ENCODE measurements around the gene TOX3. TPM values are rescaled to one million over a fixed set of nuclear protein-coding genes. Genes with fewer than 3 reads are reported as not detected.

The TOX3 gene
- total and polyA plus RNA-seq, 4 donors = 1.3 to 3.5 (median 2.4) TPM

DNA sequence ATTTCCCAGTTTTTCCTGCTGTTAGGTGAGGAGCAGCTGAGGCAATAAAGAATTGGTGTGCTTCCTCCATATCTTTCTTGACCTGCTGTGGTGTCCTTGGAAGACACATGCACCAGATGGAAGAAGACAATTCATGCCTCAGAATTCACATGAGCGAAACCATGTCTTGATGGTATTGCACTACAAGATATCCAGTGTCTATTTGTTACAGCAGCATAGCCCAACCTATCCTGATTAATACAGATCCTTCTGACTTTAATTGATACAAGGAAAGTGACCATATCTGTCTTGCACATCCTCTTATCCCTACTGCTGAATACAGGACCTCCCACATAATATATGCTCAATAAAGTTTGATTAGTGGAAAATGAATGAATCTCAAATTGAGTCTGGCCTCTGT is 9.1 kb upstream of the TOX3 start:
- Histone ChIP-seq H3K9ac (ENCODE audit: low read depth in 1 of 2, low read length in 2 of 2) (no peak overlapping the region), H3K4me3 (ENCODE audit: low read depth in 1 of 3, low read length in 3 of 3) (no peak overlapping the region), H3K4me1 (ENCODE audit: control insufficient read depth in 4 of 4, insufficient read depth in 4 of 4, low read length in 3 of 4) (no peaks in the 10 kb centered on the region)

DNA sequence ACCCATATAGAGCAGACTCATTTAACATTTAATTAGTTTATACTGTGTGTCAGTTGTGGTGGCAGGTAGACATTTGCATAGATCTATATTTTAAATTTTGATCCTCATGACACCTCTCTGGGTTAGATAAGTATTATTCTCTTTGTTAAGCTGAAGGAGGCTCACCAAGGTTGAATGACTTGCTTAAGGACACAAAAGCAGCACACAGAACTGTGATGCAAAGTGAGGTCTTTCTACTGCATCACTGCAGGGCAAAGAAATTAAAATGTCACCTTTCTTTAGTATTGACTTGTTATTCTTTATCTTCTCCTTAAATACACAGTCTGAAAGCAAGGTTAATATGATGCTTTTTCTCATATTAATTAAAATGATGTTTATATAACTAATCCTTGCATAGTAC is 8.6 kb upstream of the TOX3 start:
- H3K4me3 ChIP-seq (ENCODE audit: low read depth in 1 of 3, low read length in 3 of 3) = no peak overlapping the region
- no peaks in the 10 kb centered on the region for H3K27me3 ChIP-seq (ENCODE audit: control insufficient read depth in 4 of 4, insufficient read depth in 4 of 4, low read length in 3 of 4)
- TF ChIP-seq, protein P1, sequence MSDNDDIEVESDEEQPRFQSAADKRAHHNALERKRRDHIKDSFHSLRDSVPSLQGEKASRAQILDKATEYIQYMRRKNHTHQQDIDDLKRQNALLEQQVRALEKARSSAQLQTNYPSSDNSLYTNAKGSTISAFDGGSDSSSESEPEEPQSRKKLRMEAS (IDR thresholded peaks at IDR 0.05) = no peak
- TF ChIP-seq RXRA (IDR thresholded peaks at IDR 0.05) (no peak), YY1 (IDR thresholded peaks at IDR 0.05) (no peak), SP1 (IDR thresholded peaks at IDR 0.05) (no peak), TAF1 (conservative IDR thresholded peaks at IDR 0.05) (no peak), RAD21 (IDR thresholded peaks at IDR 0.05) (no peak), NR2F2 (IDR thresholded peaks at IDR 0.05) (no peak), EGR1 (IDR thresholded peaks at IDR 0.05; ENCODE audit: low read depth in 2 of 2) (no peak), FOXA2 (IDR thresholded peaks at IDR 0.05) (no peak), HNF4G (IDR thresholded peaks at IDR 0.05) (no peak)
- TF ChIP-seq, protein P2, sequence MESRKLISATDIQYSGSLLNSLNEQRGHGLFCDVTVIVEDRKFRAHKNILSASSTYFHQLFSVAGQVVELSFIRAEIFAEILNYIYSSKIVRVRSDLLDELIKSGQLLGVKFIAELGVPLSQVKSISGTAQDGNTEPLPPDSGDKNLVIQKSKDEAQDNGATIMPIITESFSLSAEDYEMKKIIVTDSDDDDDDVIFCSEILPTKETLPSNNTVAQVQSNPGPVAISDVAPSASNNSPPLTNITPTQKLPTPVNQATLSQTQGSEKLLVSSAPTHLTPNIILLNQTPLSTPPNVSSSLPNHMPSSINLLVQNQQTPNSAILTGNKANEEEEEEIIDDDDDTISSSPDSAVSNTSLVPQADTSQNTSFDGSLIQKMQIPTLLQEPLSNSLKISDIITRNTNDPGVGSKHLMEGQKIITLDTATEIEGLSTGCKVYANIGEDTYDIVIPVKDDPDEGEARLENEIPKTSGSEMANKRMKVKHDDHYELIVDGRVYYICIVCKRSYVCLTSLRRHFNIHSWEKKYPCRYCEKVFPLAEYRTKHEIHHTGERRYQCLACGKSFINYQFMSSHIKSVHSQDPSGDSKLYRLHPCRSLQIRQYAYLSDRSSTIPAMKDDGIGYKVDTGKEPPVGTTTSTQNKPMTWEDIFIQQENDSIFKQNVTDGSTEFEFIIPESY (IDR thresholded peaks at IDR 0.05) = no peak
- TF ChIP-seq, protein P3, sequence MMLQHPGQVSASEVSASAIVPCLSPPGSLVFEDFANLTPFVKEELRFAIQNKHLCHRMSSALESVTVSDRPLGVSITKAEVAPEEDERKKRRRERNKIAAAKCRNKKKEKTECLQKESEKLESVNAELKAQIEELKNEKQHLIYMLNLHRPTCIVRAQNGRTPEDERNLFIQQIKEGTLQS (IDR thresholded peaks at IDR 0.05) = no peak
- TF ChIP-seq, protein P4, sequence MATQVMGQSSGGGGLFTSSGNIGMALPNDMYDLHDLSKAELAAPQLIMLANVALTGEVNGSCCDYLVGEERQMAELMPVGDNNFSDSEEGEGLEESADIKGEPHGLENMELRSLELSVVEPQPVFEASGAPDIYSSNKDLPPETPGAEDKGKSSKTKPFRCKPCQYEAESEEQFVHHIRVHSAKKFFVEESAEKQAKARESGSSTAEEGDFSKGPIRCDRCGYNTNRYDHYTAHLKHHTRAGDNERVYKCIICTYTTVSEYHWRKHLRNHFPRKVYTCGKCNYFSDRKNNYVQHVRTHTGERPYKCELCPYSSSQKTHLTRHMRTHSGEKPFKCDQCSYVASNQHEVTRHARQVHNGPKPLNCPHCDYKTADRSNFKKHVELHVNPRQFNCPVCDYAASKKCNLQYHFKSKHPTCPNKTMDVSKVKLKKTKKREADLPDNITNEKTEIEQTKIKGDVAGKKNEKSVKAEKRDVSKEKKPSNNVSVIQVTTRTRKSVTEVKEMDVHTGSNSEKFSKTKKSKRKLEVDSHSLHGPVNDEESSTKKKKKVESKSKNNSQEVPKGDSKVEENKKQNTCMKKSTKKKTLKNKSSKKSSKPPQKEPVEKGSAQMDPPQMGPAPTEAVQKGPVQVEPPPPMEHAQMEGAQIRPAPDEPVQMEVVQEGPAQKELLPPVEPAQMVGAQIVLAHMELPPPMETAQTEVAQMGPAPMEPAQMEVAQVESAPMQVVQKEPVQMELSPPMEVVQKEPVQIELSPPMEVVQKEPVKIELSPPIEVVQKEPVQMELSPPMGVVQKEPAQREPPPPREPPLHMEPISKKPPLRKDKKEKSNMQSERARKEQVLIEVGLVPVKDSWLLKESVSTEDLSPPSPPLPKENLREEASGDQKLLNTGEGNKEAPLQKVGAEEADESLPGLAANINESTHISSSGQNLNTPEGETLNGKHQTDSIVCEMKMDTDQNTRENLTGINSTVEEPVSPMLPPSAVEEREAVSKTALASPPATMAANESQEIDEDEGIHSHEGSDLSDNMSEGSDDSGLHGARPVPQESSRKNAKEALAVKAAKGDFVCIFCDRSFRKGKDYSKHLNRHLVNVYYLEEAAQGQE (IDR thresholded peaks at IDR 0.05) = no peak
- H3K36me3 ChIP-seq (ENCODE audit: control insufficient read depth in 4 of 4, insufficient read depth in 3 of 4, low read depth in 1 of 4, low read length in 3 of 4) = no peaks in the 10 kb centered on the region
- no peak for DNase-seq (ENCODE audit: low spot score)
- H3K9ac ChIP-seq (ENCODE audit: low read depth in 1 of 2, low read length in 2 of 2) = no peak overlapping the region
- no peaks in the 10 kb centered on the region for H3K9me3 ChIP-seq (ENCODE audit: control insufficient read depth in 4 of 4, low read length in 3 of 4)
- H3K4me1 ChIP-seq (ENCODE audit: control insufficient read depth in 4 of 4, insufficient read depth in 4 of 4, low read length in 3 of 4) = no peaks in the 10 kb centered on the region
- no peak overlapping the region for H3K27ac ChIP-seq (ENCODE audit: low read depth in 1 of 2, low read length in 2 of 2)

More for the DNA sequence above, 9.1 kb upstream of the TOX3 start:
- TF ChIP-seq SP1 (IDR thresholded peaks at IDR 0.05) (no peak), FOXA1 (IDR thresholded peaks at IDR 0.05) (no peak), RAD21 (IDR thresholded peaks at IDR 0.05) (no peak), HNF4A (conservative IDR thresholded peaks at IDR 0.05) (no peak)
- TF ChIP-seq, protein P4 (IDR thresholded peaks at IDR 0.05) = no peak
- Histone ChIP-seq H3K9me3 (ENCODE audit: control insufficient read depth in 4 of 4, low read length in 3 of 4) (no peaks in the 10 kb centered on the region), H3K27ac (ENCODE audit: low read depth in 1 of 2, low read length in 2 of 2) (no peak overlapping the region), H3K27me3 (ENCODE audit: control insufficient read depth in 4 of 4, insufficient read depth in 4 of 4, low read length in 3 of 4) (no peaks in the 10 kb centered on the region), H3K36me3 (ENCODE audit: control insufficient read depth in 4 of 4, insufficient read depth in 3 of 4, low read depth in 1 of 4, low read length in 3 of 4) (no peaks in the 10 kb centered on the region)
- WGBS = 92% methylated on average over 1 of the region's 1 CpG
- no peak for DNase-seq (ENCODE audit: low spot score)

All from liver (tissue), 9 donors.